CD4-positive, alpha-beta T cell treated with Interleukin-6 at 100 ng/mL for 8 hours (primary cell): ENCODE measurements around the gene GSC.
"Not testable (repeated sequence)": the region's sequence is repeated elsewhere in the genome, so short reads cannot be mapped to it uniquely, and the experiment has no call there.

Experiments
- DNase-seq: peaks from one replicate; pipeline ENCODE4 v3.0.0-alpha.2; 2020; ENCODE audit warnings: mixed read lengths, low spot score

Gene GSC

GRCh38 chr14:94769391-94770250 lies at the start of gene GSC:
Gene GSC (minus strand): TSS chr14:94770113. CDS start chr14:94770015, 98 bp downstream.
- no peak for DNase-seq

DNA sequence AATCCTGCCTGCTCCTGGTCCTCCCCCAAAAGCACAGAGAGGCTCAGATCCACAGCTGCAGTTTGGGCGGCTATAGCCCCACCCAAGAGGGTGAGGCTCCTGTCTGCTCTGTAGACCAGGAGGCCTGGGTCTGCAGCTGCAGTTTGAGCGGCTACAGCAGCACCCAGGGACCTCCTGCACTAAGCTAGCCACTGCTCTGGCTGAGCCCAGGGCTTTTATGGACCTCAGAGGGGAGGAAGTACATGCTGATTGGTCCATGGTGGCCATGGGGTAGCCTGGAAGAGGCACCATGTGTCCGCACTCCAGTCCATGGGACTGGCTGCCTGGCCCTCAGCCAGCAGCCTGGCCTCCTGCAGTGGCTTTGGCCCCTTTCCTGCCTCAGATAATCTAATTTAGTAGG lies 49.6 kb upstream of the GSC start:
- no peak for DNase-seq

GRCh38 chr14:94816113-94816512 lies 46.2 kb upstream of the GSC start:
- no peak for DNase-seq

DNA sequence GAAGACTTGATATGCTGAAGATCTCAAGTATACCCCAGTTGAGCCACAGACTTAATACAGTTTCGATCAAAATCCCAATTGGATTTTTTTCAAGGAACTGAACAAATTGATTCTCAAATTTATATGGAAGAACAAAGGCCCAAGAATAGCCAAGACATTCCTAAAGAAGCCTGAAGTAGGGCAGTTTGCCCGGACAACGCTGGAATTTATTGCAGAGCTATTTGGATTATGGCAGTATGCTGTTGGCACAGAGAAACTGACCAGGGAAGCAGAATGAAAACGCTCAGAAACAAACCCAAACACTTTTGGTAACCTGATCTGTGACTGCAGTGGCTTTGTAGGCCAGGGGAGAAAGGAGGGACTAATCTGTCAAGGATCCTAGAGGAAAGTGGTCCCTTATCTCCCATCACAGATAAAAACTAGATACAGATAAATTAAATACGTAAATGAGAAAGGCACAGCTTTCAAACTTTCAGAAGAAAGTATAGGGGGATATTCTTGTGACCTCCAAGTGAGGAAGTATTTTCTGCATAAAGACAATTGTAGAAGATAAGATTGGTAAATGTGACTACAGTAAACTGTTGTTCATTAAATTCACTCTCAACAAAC lies 35.9 kb upstream of the GSC start:
- DNase-seq = no peak

GRCh38 chr14:94801225-94801624 lies 31.3 kb upstream of the GSC start:
- DNase-seq = no peak

DNA sequence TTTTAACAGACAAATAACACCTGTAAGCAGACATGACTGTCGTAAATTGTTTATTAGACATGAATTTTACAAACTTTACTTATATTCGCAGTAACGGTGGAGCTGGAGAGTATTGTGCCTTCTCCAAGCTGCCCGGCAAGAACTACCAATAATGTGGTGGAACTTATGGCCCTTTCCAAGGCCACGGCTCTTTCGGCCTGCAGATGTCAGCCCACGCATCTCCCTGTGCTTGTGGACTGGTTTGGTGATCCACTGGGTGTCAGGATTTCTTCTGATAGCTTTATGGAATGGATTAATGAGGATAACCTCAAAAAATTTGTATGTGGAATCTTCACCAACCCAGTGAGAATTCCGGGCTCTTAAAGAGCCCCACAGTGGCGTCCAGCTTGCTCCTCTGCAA lies 30.9 kb upstream of the GSC start:
- not testable (repeated sequence) for DNase-seq

DNA sequence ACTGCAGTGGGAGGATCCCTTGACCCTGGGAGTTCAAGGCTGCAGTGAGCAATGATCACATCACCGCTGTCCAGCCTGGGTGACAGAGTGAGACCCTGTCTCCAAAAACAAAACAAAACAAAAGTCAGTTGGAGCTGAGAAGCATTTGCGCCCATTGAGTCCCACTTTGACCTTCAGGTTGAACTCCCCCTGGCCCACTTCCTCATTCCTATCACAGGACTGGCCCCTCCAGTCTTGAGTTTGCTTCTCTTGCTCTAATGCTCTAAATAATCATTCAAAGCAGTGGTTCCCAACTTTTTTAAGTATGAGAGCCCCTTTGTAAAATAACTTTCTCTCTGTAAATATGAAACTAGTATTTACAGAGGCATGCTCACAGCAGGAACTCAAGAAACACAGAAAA lies 28.0 kb upstream of the GSC start:
- DNase-seq = no peak

- DNase-seq = no peak
These were observed 26.4 kb upstream of the GSC start for GRCh38 chr14:94796278-94796677.

DNA sequence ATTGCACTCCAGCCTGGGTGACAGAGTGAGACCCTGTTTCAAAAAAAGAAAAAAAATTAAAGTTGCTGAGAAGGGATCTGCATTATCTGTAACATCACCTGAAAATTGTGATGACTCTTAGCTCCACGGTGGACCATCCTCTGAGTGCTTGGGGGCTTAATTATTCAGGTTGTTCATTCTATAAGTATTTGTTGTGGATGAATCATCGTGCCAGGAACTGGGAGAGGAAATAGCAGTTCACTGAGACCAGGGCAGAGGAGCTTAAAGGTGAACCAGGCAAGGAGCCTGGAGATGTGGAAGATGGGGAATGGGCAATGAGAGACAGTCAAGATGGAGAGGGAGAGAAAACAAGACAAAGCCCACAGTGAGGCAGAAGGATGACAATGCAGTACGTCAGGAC lies 25.5 kb upstream of the GSC start:
- DNase-seq = no peak

GRCh38 chr14:94793901-94794300 lies 24.0 kb upstream of the GSC start:
- no peak for DNase-seq

GRCh38 chr14:94787655-94788054 lies 17.7 kb upstream of the GSC start:
- DNase-seq = no peak

DNA sequence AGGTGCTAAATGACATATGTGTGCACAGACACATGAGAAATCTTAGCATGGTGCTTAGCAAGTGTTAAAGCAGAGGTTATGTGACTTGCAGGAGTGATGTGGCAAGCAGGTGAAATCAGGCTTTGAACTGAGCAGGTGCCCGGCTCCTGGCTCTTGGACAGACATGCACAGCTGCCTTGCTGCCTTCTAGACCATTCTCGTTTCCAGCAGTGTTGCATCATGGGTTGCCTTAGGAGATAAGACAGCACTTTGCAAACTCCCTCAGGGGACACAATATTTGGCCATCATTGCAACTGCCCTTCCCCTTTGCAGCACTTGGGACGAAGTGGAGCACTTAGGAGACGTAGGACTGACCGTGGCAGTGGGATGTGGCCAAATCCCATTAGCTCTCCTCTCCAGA lies 17.2 kb upstream of the GSC start:
- DNase-seq = no peak

GRCh38 chr14:94780536-94781399 lies 10.9 kb upstream of the GSC start:
- DNase-seq = no peak

DNA sequence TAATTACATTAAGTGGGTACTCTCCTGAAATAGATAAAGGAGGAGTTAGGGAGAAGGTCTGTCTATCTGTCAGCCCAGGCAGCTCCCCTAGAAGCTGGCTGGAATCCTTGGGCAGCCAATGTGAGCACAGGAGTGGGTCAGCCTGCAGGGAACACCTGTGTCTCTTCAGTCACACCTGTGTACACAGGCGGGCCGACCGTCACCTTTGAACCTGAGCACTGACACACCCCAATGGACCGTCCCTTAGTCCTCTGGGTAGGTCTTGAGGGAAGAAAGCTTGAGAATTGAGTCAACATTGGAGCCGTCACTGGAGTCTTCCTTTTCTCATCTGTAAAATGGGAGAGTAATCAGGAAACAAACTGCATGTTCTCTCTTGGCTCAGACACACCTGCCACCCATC lies 9.8 kb upstream of the GSC start:
- no peak for DNase-seq

DNA sequence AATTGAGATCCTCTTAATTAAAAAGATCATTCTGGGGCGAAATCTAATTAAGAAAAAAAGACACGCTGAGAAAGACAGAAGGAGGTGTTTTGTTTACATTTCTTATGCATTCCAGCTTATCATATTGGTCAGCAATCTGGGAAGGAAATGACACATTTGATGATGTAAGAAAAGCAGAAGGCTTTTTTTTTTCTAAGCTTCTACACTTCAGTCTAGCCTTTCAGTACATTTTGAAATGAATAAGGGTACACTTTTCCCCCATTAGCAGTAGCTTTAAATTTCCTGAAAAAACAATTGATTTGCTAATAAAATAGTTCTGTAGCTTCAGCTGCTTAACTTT lies 5.9 kb upstream of the GSC start:
- DNase-seq = no peak

DNA sequence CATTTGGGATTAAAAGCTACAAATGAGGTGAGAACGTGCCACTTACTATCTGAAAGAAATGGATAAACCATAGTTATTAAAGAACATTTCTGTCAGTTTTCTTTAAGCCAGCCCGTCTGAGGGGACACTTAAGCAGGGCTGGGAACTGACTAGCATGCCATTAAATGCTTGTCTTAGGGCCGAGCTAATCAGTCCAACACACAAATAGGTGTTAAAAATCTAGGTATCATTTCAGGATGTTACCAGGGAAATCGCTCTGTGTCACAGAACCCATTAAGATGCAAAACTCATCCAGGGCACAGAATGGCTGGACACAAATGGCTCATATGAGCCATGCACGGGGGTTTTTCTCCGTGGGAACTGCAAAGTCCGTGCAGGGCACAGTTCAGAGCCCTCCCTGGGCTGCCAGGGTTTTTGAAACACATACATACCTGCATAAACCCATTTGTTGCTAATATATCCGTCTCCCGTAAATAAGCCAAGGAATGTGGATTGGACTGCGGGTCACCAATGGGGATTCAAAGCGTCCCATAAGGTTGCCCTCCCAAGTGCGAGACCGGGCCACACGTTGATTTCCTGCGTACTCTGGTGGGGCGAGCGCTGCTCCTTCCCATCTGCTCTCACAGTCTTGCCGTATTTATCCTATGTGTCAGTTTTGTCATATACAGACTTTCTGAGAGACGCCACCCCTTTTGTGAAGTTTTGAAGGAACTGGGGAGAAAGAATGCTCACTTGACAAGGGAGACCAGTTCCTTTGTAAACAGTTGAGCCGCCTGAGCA lies 5.4 kb upstream of the GSC start:
- no peak for DNase-seq

- no peak for DNase-seq
These were observed 4.6 kb upstream of the GSC start for GRCh38 chr14:94774344-94775090.

DNA sequence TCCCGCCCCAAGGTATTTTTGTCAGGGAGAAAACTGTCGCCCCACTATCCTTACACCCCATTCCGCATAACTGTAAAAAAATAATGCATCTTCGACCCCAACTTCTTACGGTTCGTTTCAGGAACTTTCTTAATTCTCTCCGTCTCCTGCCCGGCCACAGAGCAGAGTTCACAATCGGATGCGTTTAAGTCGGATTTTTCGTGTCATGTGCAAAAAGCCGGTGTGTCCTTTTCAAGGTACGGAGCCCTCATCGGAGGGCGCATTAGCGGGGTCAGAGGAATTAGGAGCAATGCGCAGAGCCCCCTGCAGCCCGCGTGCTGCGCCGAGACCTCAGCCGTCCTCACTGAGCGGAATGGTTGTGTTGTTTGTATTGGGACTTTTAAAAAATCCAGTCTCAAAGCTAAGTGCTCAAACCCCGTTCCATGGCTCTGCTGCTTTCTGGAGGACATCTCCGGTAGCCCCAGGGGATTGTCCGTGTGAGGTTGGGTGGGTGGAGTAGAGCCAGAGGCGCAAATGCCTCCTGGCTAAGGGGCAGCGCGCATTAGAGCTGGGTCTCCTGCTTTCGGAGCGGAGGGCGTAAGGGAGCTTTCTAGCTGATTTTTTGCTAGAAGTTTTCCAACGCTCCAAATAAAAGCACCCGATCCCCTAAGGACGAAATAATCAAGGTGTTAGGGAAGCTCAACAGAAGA lies 3.9 kb upstream of the GSC start:
- DNase-seq = no peak

GRCh38 chr14:94773061-94773648 lies 3.2 kb upstream of the GSC start:
- no peak for DNase-seq

DNA sequence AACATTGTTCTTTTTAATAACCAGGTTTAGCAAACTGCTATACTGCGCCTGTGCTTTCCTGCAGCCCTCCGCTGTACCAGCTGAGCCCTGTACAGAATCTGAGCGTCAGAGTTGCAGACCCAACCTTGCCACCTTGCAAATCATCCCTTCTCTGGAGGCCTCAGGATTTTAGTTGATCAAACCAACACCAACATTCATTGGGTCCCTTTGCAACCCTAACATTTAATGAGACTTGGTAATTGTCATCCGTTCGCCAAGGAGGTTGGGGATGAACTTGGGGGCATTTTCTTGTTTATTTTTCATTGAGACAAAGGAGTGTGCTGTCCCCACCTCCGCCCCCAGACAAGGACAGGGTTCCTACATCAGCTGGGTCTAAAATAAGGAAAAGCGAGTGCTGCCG lies 2.6 kb upstream of the GSC start:
- DNase-seq = no peak
